HUES64 (cell line): ENCODE data around the gene ANG. TPM values are rescaled to one million over a fixed set of nuclear protein-coding genes. Genes with fewer than 3 reads are reported as not detected.
"Not testable (repeated sequence)": the region's sequence is repeated elsewhere in the genome, so short reads cannot be mapped to it uniquely, and the experiment has no call there.

Source experiments
- H3K27ac ChIP-seq: 2 replicates; pipeline ENCODE4 v1.7.0; 2013; ENCODE audit warnings: low read depth, low read length, inconsistent platforms
- H3K27me3 ChIP-seq: 2 replicates; pipeline ENCODE4 v1.6.1; 2013; ENCODE audit warnings: mild to moderate bottlenecking, low read length; ENCODE audit not compliant: insufficient read depth
- H3K36me3 ChIP-seq: 2 replicates; pipeline ENCODE4 v1.6.1; 2013; ENCODE audit warnings: mild to moderate bottlenecking, low read length; ENCODE audit not compliant: insufficient read depth
- H3K4me1 ChIP-seq: 2 replicates; pipeline ENCODE4 v1.6.1; 2013; ENCODE audit warnings: mild to moderate bottlenecking, low read length, moderate library complexity; ENCODE audit not compliant: insufficient read depth
- H3K4me3 ChIP-seq: 2 replicates; pipeline ENCODE4 v1.5.1; 2013; ENCODE audit warnings: mild to moderate bottlenecking, low read length, moderate library complexity
- H3K9ac ChIP-seq: 2 replicates; pipeline ENCODE4 v1.6.1; 2013; ENCODE audit warnings: mild to moderate bottlenecking, low read depth, low read length
- H3K9me3 ChIP-seq: 2 replicates; pipeline ENCODE4 v1.6.1; 2013; ENCODE audit warnings: low read depth, low read length; ENCODE audit not compliant: insufficient read depth
- WGBS: fragments of 150-250, 120-280 bp; methylation state at CpG from one replicate; pipeline ENCODE4 v1.1.7; 2013; ENCODE audit warnings: missing lambda C conversion rate; 5-methylcytosine and 5-hydroxymethylcytosine counted together
- polyA plus RNA-seq, 2 experiments: library from polyadenylated mRNA; stranded (reverse); fragments of 50-300 nt; gene quantifications; one replicate each; pipeline ENCODE4 v1.2.3, GENCODE V29; 2013

The ANG gene
- polyA plus RNA-seq (2013, experiment 1 of 2), result 1.1 TPM
- 1.5 TPM for polyA plus RNA-seq (2013, experiment 2 of 2)

DNA sequence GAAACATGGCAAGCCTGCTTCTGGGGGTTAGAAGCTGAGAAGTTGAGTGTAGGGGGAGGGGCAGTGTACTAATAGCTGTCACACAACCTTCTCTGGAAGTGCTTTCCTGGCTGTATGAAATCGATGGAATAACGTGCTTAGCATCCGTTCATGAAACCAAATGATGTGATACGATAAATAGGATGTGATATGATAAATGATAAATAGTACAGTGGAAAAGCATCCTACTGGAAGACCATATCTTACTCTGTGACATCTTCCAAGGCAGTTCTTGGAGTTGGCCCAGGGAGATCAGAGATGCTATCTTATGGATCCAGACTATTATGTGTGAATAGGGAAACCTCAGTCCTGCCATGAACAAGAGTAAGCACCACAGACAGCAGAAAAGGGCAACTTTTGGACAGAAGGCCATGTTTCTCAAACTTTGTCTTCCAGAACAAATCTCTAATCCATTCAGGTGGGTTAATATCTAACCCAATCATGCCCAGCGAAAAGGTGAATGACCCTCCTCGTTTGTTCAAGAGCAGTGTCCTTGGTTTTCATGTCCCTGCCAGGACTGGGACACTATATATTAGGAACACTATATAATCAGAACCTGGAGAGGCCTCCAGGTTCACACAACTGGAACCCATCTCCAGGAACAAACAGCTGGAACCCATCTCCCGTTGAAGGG, at the start of gene ANG:
Gene ANG, plus strand, starts transcription at position 598 of the 673 bp plus-strand sequence. CDS start 4,801 bp downstream, outside the sequence.
- Histone ChIP-seq H3K27me3 (peaks cover 2% of the 10 kb centered on the region; the same call in 1 of the 2 replicates), H3K27ac (no peak within 1 kb of the TSS), H3K4me3 (no peak within 1 kb of the TSS), H3K9me3 (no peaks in the 10 kb centered on the region), H3K9ac (no peak within 1 kb of the TSS), H3K4me1 (no peaks in the 10 kb centered on the region), H3K36me3 (no peaks in the 10 kb centered on the region)
- WGBS, result 66% methylated on average over 7 of the region's 7 CpGs

GRCh38 chr14:20641591-20641990, 47.0 kb upstream of the ANG start, which contains the start of gene OR6S1:
OR6S1 (minus strand) TSS chr14:20641691; CDS start chr14:20641691, 0 bp downstream.
- H3K27ac ChIP-seq, result no peak within 1 kb of the TSS
- H3K9me3 ChIP-seq, result no peaks in the 10 kb centered on the region
- no peak within 1 kb of the TSS for H3K4me3 ChIP-seq
- no peaks in the 10 kb centered on the region for H3K36me3 ChIP-seq
- WGBS, result 90% methylated on average over 2 of the region's 2 CpGs
- no peak within 1 kb of the TSS for H3K9ac ChIP-seq
- H3K27me3 ChIP-seq, result peaks cover 3% of the 10 kb centered on the region; the same call in 1 of the 2 replicates
- H3K4me1 ChIP-seq, result no peaks in the 10 kb centered on the region

DNA sequence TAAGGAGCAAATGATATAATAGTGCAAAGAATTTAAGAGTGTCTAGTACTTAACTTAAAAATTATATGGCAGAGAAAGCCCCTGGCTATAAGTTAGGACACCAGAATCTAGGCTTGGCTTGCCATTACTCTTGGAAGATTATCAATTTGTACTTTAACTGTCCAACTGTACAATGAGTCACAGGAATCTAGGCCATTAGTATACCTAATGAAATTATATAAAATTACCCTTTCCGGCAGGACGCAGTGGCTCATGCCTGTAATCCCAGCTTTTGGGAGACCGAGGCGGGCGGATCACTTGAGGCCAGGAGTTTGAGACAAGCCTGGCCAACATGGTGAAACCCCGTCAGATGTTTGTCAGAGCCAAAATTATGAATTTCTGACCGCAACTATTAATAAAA, 46.4 kb upstream of the ANG start:
- H3K9me3 ChIP-seq, result no peaks in the 10 kb centered on the region
- 95% methylated on average over 7 of the region's 7 CpGs for WGBS
- no peak overlapping the region for H3K9ac ChIP-seq

GRCh38 chr14:20642755-20643154, 45.8 kb upstream of the ANG start:
- not testable (repeated sequence) for H3K9me3 ChIP-seq, H3K4me3 ChIP-seq, H3K9ac ChIP-seq, H3K27ac ChIP-seq, H3K4me1 ChIP-seq, H3K36me3 ChIP-seq, H3K27me3 ChIP-seq
- WGBS, result no CpG with 5 or more reads among the region's 3 CpGs

More for the DNA sequence above, 46.4 kb upstream of the ANG start:
- no peaks in the 10 kb centered on the region for H3K4me1 ChIP-seq
- H3K36me3 ChIP-seq, result no peaks in the 10 kb centered on the region
- H3K27ac ChIP-seq, result no peak overlapping the region
- no peak overlapping the region for H3K4me3 ChIP-seq
- no peaks in the 10 kb centered on the region; the same call in 1 of the 2 replicates for H3K27me3 ChIP-seq

DNA sequence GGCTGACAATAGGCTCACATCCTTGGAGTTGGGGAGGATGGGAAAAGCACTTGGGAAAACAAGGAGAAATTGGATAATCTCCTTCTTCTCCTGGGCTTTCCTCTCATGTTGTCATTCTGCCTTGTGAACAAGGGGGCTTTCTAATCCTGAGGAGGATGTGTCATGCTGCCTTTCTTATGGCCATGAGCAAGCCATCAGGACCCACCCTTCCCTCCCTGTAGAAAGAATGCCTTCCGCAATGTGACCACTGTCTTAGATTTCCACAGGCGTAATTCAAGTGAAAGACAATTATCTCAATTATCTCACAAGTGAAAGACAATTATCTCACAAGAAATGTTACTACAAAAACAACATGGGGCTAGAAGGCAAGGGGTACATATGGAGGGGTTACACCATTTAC, 44.0 kb upstream of the ANG start:
- H3K9ac ChIP-seq, result no peak overlapping the region
- 89% methylated on average over 2 of the region's 2 CpGs for WGBS
- no peak overlapping the region for H3K4me3 ChIP-seq
- H3K4me1 ChIP-seq, result no peaks in the 10 kb centered on the region
- no peaks in the 10 kb centered on the region for H3K36me3 ChIP-seq
- no peak overlapping the region for H3K27ac ChIP-seq
- H3K9me3 ChIP-seq, result no peaks in the 10 kb centered on the region
- no peaks in the 10 kb centered on the region; the same call in 1 of the 2 replicates for H3K27me3 ChIP-seq

GRCh38 chr14:20645481-20645880, 43.1 kb upstream of the ANG start:
- no peaks in the 10 kb centered on the region; the same call in 1 of the 2 replicates for H3K27me3 ChIP-seq
- no peaks in the 10 kb centered on the region for H3K36me3 ChIP-seq
- no peak overlapping the region for H3K9ac ChIP-seq
- WGBS, result 86% methylated on average over 1 of the region's 1 CpG
- H3K4me3 ChIP-seq, result no peak overlapping the region
- H3K4me1 ChIP-seq, result no peaks in the 10 kb centered on the region
- no peaks in the 10 kb centered on the region for H3K9me3 ChIP-seq
- H3K27ac ChIP-seq, result no peak overlapping the region

DNA sequence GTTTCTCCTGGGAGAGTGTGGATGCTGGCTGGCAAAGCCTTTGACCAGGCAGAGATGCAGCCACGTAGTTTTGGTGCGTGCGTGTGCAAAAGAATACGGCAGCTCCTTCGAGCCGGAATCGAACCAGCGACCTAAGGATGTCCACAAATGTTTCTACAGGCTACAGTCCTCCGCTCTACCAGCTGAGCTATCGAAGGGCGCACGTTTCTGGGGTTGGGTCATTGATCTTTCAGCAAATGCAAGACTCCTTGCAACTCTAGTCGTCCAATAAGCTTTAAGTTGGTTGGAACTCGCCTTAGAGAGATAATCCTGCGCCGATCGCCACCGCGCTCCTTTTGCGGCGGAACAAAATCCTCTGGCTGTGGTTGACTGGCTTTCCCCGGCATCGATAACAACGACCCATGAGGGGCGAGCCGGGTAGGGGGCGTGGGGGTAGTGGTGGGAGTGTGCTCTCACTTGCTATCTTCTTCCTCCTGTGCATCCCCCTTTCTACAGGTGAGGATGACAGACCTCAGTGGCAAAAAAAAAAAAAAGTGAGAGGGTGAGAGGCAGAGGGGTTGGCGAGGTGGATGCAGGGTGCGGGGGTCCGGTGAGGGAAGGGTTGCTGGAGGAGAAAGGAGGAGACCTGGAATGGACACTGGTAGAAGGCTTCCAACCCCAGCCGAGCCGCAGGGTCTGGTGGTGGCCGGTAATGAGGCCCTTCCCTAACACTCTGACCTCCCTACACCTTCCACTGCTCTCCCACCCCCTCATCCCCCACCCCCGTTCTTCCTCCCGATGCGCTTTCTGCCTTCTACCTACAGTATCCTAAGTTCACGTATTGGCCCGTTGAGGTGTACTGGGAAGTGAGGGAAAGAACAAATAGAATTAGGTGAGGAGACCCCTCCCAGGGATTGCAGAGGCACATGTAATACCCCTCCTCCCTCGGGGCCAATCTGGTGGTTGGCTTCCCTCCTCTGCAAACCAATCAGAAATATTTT, 35.3 kb upstream of the ANG start:
- Histone ChIP-seq H3K36me3 (no peaks in the 10 kb centered on the region), H3K9me3 (no peaks in the 10 kb centered on the region), H3K4me3 (peak overlapping the region; percentile 75), H3K27ac (no peak overlapping the region), H3K9ac (no peak overlapping the region), H3K4me1 (peaks cover 8% of the 10 kb centered on the region), H3K27me3 (peaks cover 29% of the 10 kb centered on the region)
- 2% methylated on average over 34 of the region's 39 CpGs for WGBS

DNA sequence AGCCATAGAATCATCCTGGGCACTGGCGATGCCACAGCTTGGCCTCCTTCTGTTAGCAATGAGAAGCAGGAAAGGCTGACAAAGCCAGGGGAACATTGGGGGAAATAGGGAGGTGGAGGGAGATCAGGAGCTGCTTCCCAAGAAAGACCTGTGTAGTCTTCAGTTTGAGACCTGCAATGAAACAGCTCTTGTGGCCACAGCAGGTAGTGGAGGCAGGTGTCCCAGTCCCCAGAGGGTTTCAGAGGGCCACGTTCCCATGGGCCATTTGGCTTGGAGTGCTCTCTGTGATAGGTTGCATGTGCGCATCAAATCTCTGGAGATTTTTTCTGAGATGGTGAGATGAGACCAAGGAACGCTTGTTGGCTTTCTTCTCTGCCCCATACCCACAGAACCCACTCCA, 32.7 kb upstream of the ANG start:
- Histone ChIP-seq H3K9me3 (no peaks in the 10 kb centered on the region), H3K4me1 (peaks cover 8% of the 10 kb centered on the region), H3K36me3 (no peaks in the 10 kb centered on the region), H3K9ac (no peak overlapping the region), H3K27me3 (peaks cover 36% of the 10 kb centered on the region), H3K27ac (no peak overlapping the region), H3K4me3 (no peak overlapping the region)
- WGBS, result 88% methylated on average over 4 of the region's 4 CpGs

DNA sequence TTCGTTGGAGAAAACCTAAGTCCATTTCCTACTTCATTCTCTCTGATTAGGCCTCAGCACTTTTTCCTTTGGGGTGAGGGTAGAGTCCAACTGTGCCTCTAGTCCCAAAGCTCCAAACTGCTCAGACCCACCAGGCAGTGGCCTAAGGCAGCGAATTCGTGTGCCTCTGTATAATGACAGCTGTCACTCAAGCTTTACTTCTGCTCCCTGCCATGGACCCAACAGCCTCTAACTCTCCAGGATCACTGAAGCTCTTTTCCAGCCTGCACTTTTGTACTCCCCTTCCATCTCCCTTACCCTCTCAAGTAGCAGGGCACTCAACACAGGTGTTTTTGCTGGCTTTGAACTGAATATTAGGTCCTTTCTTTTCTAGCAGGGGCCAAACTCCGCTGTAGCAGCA, 32.3 kb upstream of the ANG start:
- Histone ChIP-seq H3K9me3 (no peaks in the 10 kb centered on the region), H3K27ac (no peak overlapping the region), H3K27me3 (peaks cover 36% of the 10 kb centered on the region), H3K36me3 (no peaks in the 10 kb centered on the region), H3K4me1 (peaks cover 8% of the 10 kb centered on the region), H3K4me3 (no peak overlapping the region), H3K9ac (no peak overlapping the region)
- 85% methylated on average over 4 of the region's 4 CpGs for WGBS

- no peaks in the 10 kb centered on the region for H3K36me3 ChIP-seq
- no peaks in the 10 kb centered on the region for H3K9me3 ChIP-seq
- WGBS, result 20% methylated on average over 27 of the region's 28 CpGs
- H3K27me3 ChIP-seq, result peaks cover 36% of the 10 kb centered on the region
- H3K4me1 ChIP-seq, result peaks cover 8% of the 10 kb centered on the region
- H3K9ac ChIP-seq, result no peak overlapping the region
- H3K4me3 ChIP-seq, result peak overlapping the region; percentile 47
- no peak overlapping the region for H3K27ac ChIP-seq
Measured at GRCh38 chr14:20657216-20658211, 31.1 kb upstream of the ANG start.
